GM12891 (cell line): Measurements from ENCODE around the gene RNF213.

Experiments
- POLR2A ChIP-seq: IDR thresholded peaks from 2 replicates; pipeline ENCODE4 v1.6.1; 2011; ENCODE audit warnings: low read depth, low read length, control low read depth
- POLR2AphosphoS5 ChIP-seq: IDR thresholded peaks from 2 replicates; pipeline ENCODE4 v1.6.1; 2011; ENCODE audit warnings: low read depth, low read length, control low read depth
- SPI1 ChIP-seq: IDR thresholded peaks from 2 replicates; pipeline ENCODE4 v1.6.1; 2011; ENCODE audit warnings: low read depth, low read length, control low read depth

DNA sequence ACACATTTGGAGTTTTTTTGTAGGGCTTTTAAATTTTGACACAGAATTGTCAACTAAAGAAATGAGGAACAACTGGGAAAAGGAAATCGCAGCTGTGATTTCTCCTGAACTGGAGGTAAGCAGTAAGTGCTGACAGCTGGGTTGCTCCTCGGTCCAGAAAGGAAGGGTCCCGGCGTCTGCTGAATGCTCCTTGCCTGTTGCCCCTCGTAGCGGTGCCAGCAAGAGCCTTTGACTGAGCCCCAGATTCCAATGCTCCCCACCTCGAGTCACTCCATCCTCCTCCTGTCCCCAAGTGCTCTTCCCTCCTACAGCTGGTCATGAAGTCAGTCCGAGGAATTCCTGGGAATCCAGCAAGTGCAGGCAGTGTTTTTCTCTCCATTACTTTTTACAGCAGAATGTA lies 122.3 kb downstream of the RNF213 start:
- no peak for TF ChIP-seq POLR2AphosphoS5
- TF ChIP-seq POLR2A, result no peak
- no peak for TF ChIP-seq SPI1
